Stimulated activated CD8-positive, alpha-beta memory T cell treated with anti-CD3 and anti-CD28 coated beads, Interleukin-7, amount 100 ng/mL, for 24 hours (primary cell): ENCODE results near the gene SLC6A18.
"Not testable (repeated sequence)": the region's sequence is repeated elsewhere in the genome, so short reads cannot be mapped to it uniquely, and the experiment has no call there.

Experiments used
- DNase-seq: peaks from one replicate; pipeline ENCODE4 v3.0.0-alpha.2; 2020; ENCODE audit warnings: low read depth

Gene SLC6A18

DNA sequence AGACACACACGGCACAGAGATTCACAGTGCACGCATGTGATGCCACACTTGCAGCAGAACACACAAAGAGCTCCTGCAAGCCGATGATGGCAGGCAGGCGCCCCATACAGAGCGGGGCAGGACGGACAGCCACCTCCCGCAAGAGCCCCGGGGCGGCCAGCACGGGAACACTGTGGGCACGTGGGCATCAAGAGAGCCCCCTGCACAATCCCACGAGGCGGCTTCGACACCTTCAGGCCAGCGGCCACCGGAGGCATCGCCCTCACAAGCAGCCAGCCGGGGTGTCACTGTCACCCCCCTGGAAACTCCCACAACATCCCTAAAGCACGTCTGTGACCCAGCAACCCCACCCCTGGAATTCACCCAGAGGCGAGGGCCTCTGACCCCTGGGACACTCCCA lies 51.7 kb downstream of the SLC6A18 start:
- DNase-seq, result no peak

DNA sequence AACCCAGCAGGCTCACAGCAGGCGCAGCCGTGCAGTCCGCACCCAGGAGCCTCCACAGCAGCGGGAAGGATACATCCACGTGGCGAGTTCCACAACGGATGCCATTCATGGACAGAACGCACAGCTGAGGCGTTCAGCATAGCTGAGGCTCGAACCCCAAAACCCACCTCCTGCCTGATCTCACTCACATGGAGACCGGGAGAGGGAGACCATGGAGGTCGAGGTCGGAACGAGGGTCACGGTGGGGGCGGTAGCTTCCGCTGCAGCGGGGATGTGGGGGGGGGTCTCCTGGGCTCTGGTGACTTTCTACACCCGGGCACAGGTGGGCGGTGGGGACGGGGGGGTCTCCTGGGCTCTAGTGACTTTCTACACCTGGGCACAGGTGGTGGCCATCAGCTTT lies 52.1 kb downstream of the SLC6A18 start:
- DNase-seq, result no peak

DNA sequence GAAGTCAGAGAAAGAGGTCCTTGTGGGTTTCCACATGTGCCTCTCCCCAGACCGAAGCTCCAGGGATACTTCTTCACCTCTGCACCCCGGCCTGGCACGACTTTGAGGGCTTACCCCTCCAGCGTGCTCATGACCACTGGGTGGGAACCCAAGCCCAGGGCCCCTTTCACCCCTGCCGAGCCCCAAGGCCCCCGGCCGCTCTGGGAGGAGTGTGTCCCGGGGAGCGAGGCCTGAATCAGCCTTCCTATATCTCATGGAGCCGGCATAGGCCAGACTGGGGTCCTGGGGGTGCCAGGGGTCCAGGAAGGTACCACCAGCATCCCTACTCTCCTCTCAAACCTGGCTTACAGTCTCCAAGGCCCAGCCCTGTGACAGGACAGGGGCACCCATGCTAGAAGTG lies 52.6 kb downstream of the SLC6A18 start:
- DNase-seq, result no peak

DNA sequence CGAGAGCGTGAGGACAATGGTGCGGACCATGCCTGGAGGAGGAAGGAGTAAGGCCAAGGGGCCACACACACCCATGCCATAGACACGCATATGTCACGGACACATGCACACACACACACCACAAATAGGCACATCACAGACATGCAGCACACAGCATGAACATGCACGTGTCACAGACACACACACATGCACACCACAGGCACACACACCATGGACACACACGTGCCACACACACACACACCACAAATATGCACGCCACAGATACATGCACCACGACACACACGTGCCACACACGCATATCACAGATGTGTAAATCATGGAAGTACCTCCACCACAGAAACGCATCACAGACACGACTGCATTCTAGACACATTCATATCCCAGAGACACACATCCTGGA lies 53.0 kb downstream of the SLC6A18 start:
- no peak for DNase-seq

DNA sequence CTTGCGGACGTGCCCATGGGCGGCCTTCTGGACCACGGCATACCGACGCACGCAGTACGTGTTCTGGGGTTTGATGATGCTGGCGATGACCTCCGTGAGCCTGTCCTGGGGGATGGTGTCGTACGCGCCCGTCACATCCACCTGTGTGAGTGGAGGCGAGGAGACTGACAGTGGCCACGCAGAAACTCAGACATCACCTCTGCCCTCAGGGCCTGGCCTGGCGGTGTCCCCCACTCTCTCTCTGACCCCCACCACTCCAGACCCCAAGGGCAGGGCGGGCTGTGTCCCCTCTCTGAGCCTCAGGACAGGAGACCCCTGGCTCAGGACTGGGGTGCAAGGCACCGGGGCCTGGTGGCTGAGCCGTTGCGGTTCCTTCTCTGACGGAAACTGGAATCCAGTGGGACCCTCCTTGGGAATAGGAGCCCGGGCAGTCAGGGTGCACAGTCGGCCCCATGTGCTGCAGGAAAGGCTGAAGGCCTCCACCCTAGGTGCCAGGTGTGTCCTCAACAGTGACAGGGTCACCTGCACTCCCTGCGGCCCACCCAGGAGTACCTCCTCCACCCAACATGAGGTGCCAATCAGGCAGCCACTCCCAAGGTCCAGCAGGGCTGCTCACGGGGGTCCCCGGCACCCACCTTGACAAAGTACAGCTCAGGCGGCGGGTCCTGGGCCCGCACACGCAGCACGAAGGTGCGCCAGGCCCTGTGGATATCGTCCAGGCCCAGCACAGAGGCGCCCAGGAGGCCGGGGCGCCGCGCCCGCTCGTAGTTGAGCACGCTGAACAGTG lies 53.7 kb downstream of the SLC6A18 start:
- no peak for DNase-seq

DNA sequence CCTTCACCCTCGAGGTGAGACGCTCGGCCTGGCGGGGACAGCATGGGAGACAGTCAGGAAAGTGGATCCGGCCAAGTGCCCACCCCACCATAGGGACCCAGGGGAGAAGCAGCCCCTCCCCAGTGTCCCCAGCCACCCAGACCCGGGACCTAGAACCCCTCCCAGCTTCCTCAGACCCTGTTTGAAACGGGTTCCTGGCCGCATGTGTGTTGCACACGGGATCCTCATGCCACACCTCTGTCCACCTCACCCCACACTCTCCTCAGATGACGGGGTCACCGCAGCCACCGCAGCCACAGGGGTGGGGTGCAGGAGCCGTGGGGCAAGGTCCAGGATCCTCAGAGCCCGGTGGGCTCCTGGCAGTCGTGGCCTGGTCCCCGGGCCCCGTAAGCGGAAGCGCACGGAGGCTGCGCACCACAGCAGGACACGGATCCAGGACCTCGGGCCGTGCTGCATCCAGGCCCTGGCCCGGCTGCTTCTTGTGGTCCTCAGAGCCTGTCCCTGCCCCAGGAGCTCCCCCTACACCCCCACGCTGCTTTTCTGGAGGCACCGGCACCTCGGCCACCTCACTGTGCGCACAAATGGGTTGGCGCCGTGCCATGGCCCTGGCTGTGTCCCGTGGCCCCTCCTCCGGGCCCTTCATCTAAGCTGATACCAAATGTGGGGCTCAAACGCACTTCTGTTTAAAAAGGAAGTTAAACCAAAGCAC lies 54.4 kb downstream of the SLC6A18 start:
- no peak for DNase-seq

DNA sequence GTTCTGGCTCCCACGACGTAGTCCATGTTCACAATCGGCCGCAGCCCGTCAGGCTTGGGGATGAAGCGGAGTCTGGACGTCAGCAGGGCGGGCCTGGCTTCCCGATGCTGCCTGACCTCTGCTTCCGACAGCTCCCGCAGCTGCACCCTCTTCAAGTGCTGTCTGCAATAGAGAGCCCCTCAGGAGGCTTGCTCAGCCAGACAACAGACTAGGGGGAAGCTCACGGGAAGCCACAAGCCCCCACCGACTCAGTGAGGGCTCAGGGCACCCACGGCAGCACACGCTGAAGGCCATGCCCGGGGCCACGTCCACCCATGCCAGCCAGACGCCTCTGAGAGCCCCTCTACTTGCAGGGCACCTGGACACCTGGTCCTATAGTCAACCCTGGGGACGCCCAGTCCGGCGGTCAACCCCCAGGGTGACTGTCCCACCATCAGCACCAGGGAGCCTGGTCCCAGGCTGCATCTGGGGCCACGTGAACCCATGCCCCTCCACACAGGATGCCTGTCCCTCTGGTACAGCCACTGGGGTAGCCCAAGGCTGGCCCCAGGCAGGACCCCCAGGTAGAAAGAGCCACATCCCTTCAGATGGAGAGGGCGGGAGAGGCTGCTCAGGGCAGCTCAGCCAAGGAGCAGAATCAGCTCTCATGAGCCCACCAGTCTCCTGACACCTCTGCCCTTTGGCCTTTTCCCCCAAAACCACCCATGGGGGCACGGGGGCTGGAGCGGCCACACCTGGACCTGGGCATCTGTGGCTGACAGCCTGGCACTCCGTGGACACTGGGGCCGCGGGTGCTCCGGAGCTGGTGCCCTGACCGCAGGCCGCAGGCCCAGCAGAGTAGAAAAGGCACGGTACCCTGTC lies 55.2 kb downstream of the SLC6A18 start:
- no peak for DNase-seq

DNA sequence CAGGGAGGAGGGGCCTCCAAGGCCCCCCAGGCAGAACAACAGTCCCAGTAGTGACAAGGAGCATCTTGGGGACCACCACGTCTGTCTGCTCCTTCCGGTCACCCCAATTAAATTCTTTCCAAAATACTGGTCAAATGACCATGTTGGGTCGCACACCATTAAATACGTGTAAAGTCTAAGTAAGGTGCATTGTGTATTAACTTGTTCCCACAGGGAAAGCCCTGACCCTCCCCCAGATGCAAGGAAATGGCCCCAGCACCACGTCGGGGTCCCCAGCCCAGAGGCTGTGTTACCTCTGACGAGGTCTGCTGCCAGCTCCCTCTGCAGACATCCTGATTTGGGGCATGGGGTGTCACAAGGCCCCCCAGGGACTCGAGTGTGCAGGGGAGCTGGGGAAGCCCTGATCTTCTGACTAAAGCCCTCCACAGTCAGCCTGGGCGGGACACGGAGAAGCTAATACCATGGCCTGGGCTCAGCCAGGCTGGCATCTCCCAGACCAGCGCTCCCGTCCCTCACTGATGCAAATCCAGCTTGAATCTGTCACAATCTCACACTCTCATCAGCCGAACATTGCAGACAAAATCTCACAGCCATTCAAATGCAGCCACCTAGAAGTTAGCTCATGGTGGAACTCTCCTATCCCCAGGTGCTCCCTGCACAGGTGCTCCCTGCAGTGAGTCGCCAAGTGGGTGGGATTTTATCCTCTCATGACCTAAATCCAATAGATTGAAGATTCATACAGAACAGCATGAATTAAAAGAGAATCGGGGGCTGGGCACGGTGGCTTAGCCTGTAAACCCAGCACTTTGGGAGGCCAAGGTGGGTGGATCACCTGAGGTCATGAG lies 56.1 kb downstream of the SLC6A18 start:
- DNase-seq, result no peak

DNA sequence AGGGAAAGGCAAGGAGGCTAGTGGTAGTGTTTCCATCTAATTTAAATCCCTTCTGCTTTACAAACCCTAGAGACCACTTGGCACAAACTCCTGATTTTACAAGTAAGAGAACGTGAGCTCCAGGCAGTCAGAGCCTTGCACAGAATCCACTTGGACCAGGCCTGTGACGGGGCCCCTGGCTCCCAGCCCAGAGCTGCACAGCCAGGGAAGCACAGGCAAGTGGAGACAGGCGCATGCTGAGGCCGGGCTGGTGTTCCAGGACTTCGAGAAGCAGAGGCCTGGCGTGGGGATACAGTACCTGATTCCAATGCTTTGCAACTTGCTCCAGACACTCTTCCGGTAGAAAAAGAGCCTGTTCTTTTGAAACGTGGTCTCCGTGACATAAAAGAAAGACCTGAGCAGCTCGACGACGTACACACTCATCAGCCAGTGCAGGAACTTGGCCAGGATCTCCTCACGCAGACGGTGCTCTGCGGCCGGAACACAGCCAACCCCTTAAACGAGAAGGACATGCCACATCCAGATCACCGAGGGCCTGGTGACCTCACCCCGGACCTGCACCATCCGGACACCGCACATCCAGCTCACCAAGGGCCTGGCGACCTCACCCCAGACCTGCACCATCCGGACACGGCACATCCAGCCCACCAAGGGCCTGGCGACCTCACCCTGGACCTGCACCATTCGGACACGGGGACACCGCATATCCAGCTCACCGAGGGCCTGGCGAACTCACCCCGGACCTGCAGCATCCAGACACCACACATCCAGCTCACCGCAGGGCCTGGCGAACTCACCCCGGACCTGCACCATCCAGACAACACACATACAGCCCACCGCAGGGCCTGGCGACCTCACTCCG lies 57.2 kb downstream of the SLC6A18 start:
- no peak for DNase-seq

DNA sequence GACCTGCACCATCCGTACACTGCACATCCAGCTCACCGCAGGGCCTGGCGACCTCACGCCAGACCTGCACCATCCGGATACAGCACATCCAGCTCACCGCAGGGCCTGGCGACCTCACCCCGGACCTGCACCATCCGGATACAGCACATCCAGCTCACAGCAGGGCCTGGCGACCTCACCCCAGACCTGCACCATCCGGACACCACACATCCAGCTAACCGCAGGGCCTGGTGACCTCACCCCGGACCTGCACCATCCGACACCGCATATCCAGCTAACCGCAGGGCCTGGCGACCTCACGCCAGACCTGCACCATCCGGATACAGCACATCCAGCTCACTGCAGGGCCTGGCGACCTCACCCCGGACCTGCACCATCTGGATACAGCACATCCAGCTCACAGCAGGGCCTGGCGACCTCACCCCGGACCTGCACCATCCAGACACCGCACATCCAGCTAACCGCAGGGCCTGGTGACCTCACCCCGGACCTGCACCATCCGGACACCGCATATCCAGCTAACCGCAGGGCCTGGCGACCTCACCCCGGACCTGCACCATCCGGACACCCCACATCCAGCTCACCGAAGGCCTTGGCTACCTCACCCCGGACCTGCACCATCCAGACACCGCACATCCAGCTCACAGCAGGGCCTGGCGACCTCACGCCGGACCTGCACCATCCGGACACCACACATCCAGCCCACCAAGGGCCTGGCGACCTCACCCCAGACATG lies 58.0 kb downstream of the SLC6A18 start:
- not testable (repeated sequence) for DNase-seq

DNA sequence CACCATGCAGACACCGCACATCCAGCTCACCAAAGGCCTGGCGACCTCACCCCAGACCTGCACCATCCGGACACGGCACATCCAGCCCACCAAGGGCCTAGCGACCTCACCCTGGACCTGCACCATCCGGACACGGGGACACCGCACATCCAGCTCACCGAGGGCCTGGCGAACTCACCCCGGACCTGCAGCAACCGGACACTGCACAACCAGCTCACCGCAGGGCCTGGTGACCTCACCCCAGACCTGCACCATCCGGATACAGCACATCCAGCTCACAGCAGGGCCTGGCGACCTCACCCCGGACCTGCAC lies 58.5 kb downstream of the SLC6A18 start:
- DNase-seq, result not testable (repeated sequence)

DNA sequence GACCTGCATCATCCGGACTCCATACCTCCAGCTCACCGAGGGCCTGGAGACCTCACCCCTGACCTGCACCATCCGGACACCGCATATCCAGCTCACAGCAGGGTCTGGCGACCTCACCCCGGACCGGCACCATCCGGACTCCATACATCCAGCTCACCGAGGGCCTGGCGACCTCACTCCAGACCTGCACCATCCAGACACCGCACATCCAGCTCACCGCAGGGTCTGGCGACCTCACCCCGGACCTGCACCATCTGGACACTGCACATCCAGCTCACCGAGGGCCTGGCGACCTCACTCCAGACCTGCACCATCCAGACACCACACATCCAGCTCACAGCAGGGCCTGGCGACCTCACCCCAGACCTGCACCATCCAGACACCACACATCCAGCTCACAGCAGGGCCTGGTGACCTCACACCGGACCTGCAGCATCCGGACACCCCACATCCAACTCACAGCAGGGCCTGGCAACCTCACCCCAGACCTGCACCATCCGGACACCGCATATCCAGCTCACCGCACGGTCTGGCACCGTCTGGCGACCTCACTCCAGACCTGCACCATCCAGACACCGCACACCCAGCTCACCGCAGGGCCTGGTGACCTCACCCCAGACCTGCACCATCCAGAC lies 59.3 kb downstream of the SLC6A18 start:
- not testable (repeated sequence) for DNase-seq

DNA sequence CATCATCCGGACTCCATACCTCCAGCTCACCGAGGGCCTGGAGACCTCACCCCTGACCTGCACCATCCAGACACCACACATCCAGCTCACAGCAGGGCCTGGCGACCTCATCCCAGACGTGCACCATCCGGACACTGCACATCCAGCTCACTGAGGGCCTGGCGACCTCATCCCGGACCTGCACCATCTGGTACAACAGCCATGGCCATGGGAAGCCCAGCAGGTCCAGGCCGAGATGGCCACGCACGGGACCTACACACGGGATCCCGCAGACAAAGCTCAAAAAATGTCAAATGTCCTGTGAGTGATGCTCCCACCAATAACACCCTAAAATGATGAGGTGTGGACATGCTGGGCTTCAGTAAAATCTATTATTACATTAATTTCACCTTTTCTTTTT lies 60.0 kb downstream of the SLC6A18 start:
- no peak for DNase-seq

DNA sequence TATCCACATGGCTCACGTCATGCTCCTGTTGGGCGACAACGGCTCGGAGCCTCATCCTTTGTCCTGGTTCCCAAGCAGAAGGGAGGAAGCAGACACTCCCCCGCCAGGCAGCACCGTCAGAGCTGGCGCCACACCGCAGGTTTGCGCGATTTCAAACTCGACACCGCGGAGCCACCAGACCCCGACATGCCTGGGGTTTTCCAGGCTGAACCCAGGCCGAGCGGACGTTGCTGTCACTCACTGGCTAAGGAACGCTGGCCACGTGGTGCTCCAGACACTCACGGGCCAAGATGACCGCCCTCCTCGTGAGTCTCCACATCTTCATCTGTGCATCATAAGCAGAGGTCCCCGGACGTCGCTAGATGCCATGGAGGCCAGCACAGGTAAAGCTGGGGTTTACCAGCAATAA lies 60.7 kb downstream of the SLC6A18 start:
- DNase-seq, result no peak

DNA sequence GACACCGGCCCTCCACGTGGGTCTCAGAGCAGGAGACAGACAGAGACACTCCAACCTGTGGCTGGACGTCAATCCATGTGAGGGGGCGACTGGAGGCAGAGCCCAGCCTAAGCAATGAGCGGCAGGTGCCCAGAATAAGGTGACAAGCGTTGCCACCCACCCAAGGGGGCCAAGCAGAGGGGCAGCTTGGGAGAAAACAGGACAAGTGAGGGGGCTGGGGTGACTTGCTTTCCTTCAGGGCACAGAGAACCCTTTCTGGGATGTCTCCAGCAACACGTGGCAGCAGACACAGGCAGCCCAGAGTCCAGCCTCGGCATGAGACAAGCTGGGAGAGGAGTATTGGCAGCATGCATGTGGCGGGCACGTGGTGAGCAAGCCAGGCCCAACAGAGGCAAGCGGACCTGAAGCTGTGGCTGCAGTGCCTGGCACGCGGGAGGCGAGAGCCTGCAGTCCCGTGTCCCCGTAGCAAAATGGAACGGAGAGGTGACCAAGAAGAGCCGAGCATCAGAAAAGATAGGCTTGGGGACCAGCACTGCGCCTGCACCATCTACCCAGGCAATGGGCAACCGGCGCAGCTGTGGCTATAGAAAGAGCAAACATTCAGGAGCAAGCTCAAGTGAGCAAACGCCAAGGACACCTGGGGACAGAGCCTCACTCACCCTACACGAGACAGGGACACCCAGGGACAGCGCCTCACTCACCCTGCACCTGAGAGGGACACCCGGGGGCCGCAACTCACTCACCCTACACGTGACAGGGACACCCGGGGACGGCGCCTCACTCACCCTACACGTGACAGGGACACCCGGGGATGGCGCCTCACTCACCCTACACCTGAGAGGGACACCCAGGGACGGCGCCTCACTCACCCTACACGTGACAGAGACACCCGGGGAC lies 63.5 kb downstream of the SLC6A18 start:
- DNase-seq, result no peak

DNA sequence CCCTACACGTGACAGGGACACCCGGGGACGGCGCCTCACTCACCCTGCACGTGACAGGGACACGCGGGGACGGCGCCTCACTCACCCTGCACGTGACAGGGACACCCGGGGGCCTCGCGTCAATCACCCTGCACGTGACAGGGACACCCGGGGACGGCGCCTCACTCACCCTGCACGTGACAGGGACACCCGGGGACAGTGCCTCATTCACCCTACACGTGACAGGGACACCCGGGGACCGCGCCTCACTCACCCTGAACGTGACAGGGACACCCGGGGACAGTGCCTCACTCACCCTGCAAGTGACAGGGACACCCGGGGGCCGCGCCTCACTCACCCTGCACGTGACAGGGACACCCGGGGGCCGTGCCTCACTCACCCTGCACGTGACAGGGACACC lies 64.4 kb downstream of the SLC6A18 start:
- DNase-seq, result not testable (repeated sequence)

DNA sequence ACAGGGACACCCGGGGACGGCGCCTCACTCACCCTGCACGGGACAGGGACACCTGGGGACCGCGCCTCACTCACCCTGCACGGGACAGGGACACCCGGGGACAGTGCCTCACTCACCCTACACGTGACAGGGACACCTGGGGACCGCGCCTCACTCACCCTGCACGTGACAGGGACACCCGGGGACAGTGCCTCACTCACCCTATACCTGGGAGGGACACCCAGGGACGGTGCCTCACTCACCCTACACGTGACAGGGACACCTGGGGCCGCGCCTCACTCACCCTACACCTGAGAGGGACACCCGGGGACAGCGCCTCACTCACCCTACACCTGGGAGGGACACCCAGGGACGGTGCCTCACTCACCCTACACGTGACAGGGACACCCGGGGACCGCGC lies 65.8 kb downstream of the SLC6A18 start:
- not testable (repeated sequence) for DNase-seq

DNA sequence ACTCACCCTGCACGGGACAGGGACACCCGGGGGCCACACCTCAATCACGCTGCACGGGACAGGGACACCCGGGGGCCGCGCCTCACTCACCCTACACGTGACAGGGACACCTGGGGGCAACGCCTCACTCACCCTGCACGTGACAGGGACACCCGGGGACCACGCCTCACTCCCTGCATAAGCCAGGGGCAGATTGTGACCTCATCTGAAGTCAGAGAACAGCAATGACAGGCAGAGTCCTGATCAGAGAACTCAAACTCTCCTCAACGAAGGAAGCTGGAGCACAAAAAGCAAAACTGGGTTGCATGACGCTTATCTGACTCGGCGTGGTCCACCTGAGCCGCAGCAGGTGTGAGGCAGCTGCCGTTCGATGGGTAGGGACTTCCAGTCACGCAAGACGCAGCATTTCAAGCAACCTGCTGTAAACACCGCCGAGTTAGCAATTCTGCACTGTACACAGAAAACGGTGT lies 66.5 kb downstream of the SLC6A18 start:
- DNase-seq, result no peak

DNA sequence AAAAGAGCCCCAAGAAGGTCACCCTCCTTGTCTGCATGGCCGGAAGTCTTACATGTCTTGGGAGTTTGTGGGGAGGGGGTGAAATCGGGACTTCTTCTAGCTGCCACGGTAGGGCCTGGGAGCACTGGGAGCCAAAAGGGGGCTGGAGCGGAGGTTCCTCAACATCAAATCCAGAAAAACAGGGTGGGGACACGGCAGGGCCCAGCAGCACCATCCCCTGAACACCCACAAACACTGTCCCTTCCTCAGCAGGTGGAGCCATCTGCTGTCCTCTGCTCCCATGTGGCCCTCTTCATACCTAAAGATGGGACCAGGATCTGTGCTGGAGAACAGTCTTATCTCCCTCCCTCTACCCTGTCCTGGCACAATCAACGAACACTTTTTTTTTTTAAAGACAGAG lies 67.0 kb downstream of the SLC6A18 start:
- DNase-seq, result no peak
